CD4-positive, alpha-beta T cell treated with Interleukin-17A for 4 hours (primary cell): ENCODE results near the gene CARD14.
A peak's percentile ranks its signal among the peaks of the same experiment; 100 is the strongest.
"Not testable (repeated sequence)": the region's sequence is repeated elsewhere in the genome, so short reads cannot be mapped to it uniquely, and the experiment has no call there.

Source experiments
- DNase-seq: peaks from one replicate; pipeline ENCODE4 v3.0.0-alpha.2; 2020; ENCODE audit warnings: mixed read lengths

The CARD14 gene

GRCh38 chr17:80227666-80228065, 57.8 kb downstream of the CARD14 start:
- DNase-seq: no peak

GRCh38 chr17:80228477-80228876, 58.6 kb downstream of the CARD14 start:
- no peak for DNase-seq

DNA sequence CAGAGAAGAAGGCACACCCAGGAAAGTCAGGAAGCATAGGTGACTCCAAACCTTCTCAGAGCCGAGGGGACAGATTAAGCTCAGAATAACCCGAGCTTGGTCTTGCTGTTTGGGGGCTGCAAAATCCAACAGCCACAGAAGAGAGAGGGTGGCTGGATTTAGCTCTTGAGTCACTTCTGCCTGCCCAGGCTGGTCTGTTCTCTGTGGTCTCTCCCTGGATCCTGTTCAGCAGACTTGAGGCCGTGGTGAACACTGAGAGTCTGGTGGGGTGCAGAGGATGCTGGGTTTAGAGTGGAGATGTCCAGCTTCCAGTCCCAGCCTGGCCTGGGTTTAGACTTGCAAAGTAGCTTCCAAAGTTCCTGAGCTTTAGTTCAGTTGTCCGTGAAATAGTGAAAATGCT, 59.2 kb downstream of the CARD14 start:
- no peak for DNase-seq

GRCh38 chr17:80232438-80232837, 62.6 kb downstream of the CARD14 start:
- no peak for DNase-seq

DNA sequence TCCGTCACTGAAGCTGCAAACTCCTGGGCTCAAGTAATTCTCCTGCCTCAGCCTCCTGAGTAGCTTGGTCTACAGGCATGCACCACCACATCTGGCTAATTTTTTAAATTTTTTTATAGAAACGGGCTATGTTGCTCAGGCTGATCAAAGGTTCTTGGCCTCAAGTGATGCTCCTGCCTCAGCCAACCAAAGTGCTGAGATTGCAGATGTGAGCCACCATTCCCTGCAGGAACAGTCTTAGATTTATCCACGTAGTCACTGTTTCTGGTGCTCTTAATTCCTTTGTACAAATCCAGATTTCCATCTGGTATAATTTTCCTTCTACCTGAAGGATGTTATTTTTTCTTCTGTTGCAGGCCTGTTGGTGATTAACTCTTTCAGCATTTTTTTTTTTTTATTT, 63.4 kb downstream of the CARD14 start:
- no peak for DNase-seq

GRCh38 chr17:80236911-80237310, 67.1 kb downstream of the CARD14 start:
- DNase-seq: no peak

DNA sequence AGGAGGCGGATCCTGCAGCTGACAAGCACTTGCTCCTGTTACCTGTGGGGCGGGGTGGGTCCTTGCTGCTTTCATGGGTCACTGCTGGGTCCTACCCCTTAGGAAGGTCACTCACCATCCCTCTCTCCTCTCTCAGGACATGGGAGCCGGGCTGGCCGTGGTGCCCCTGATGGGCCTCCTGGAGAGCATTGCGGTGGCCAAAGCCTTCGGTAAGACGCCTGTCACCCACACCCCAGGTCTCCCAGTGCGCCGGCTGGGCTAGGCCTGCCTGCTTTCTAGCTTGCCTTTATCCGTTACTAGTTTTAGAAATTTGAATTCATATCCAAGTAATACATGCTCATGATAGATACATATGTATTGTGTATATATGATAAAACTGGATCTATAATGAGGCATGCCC, 67.6 kb downstream of the CARD14 start:
- no peak for DNase-seq

DNA sequence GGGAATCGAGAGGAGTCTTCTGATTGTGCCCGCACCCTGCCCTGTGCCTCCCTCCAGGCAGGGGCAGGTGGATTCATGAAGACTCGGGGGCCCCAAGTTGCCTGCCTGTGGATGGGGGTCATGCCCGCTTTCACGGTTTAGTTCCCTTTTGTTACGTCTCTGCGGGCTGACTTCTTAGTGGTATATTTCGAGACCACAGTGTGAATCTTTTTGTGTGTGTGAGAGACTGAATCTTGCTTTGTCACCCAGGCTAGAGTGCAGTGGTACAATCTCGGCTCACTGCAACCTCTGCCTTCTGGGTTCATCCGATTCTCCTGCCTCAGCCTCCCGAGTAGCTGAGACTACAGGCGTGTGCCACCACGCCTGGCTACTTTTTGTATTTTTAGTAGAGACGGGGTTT, 72.7 kb downstream of the CARD14 start:
- DNase-seq: no peak

- DNase-seq: no peak
These were observed 74.0 kb downstream of the CARD14 start for GRCh38 chr17:80243526-80244433.

DNA sequence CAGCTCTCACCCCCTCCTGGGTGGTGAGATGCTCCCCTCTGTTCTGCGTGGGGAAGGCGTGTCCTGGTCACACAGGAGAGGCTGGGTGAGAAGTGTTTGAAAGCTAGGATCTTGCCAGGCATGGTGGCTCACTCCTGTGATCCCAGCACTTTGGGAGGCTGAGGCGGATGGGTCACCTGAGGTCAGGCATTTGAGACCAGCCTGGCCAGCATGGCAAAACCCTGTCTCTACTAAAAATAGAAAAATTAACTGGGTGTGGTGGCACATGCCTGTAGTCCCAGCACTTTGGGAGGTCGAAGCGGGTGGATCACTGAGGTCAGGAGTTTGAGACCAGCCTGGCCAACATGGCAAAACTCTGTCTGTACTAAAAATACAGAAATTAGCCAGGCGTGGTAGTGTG, 74.6 kb downstream of the CARD14 start:
- DNase-seq: not testable (repeated sequence)

- no peak for DNase-seq
These were observed 75.2 kb downstream of the CARD14 start for GRCh38 chr17:80244871-80245509.

GRCh38 chr17:80245566-80246265, 75.9 kb downstream of the CARD14 start:
- no peak for DNase-seq

DNA sequence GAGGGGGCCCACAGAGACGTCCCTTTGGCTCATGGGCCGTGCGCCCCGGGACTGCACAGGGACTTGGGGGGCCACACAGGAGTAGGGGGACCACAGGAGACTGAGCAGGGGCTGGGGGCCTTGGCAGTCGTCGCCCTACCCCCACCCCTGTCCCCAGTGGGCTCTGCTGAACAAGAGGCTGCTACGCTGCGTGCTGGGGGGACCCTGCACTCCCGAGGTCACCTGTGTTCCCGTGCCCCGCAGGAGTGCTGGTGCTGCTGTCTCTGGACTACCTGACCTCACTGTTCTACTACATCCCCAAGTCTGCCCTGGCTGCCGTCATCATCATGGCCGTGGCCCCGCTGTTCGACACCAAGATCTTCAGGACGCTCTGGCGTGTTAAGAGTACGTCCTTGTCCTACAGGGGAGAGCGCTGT, 76.4 kb downstream of the CARD14 start:
- DNase-seq: no peak

DNA sequence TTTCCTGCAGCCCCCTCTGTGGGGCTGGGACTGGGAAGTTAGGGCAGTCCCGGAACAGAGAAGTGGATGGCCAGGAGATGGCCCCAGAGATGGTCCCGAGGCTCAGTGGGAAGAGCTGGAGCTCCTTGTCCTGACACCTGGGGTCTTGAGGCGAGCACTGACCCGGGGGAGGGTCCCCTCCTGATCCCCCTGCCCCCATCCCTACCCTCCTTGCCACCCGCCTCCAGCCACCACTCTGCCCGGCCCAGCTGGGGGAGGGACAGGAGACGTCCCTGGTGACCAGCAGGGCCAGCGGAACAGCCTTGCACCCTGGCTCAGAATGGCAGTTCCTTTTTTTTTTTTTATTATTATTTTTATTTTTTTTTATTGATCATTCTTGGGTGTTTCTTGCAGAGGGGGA, 76.9 kb downstream of the CARD14 start:
- no peak for DNase-seq

DNA sequence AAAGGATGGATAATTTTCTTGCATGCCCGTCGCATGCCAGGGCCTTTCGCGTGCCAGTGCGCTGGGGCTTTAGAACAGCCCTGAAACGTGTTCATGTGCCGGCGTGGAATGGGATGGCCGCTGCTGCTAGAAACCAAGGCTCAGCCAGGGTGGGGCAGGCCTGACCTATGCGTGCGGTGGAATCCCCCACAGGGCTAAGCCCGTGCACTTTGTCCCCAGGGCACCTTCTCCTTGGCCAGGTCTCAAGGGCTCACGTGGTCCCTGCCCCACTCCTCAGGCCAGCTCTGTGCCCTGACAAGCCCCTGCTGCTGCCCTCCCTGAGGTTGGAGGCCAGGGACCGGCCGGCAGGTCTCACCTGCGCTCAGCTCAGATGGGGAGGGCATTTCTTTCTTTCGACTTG, 77.7 kb downstream of the CARD14 start:
- DNase-seq: no peak

DNA sequence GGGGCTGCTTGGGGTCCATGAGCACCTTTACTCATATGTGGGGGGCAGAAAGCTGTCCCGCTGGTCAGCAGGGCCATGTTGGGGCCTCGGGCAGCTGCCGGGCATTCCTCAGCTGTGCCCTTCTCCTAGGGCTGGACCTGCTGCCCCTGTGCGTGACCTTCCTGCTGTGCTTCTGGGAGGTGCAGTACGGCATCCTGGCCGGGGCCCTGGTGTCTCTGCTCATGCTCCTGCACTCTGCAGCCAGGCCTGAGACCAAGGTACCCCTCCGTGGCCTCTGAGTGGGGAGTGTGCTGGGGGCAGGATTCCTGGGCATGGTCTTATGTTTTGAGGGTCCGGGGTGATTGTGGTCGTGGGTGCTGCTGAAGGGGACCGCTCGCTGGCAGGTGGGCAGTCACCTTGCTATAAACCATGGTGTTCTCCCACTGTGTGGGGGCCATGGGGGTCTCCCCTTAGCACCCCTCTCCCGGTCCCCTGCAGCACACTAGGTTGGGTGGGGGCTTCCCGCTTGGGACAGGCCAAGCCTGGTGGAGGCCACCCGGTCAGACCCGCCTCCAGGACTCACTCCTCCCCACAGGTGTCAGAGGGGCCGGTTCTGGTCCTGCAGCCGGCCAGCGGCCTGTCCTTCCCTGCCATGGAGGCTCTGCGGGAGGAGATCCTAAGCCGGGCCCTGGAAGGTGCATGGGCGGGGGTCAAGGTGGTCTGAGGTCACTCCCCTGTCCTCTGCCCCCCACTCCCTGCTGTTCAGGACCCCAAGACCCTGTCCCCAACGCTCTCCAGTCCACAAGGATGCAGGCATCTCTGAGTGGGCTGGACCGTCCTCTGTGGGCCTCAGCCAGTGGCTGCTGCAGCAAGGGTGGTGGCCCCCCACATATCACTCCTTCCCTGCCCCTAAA, 78.4 kb downstream of the CARD14 start:
- DNase-seq: no peak

DNA sequence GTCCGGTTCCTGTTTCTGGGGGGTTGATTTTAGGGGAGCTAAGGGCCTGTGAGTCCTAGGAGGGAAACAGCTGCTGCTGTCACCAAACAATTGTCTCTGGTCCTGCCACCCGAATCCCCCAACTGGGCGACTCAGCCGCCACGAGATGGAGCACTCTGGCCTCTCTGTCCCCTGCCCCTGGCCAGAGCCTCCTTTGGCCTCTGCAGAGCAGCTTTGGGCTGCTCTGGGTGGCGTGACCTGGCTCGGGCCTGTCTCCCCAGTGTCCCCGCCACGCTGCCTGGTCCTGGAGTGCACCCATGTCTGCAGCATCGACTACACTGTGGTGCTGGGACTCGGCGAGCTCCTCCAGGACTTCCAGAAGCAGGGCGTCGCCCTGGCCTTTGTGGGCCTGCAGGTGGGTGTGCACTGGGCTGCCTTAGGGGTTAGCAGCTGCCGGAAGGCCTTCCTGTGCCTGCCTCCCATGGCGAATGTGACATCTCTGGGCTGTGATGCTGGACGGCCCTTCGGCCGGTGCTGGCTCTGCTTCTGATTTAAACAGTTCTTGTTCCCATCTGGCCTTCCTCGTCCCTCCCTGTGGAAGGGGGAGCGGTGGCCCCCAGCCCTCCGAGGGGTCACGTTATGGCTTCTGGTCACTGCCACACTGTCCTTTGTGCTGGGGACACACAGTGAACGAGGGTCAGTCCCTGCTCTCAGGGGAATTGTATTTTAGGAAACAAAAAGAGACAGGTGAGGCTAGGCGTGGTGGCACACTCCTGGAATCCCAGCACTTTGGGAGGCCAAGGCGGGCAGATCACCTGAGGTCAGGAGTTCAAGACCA, 79.3 kb downstream of the CARD14 start:
- DNase-seq: no peak

GRCh38 chr17:80251966-80252365, 82.1 kb downstream of the CARD14 start:
- DNase-seq: no peak

- DNase-seq: peak; percentile 90
These were observed 83.0 kb downstream of the CARD14 start for GRCh38 chr17:80252871-80253270.

- no peak for DNase-seq
These were observed 84.0 kb downstream of the CARD14 start for GRCh38 chr17:80253631-80254395.
